LNCAP (cell line): ENCODE data around the gene TEC.

Experiments used
- TF ChIP-seq, protein P1 (sequence below): fragments of 450-650 bp; IDR thresholded peaks from 2 replicates; pipeline ENCODE4 v1.5.1; 2017; ENCODE audit warnings: mild to moderate bottlenecking

TEC gene

DNA sequence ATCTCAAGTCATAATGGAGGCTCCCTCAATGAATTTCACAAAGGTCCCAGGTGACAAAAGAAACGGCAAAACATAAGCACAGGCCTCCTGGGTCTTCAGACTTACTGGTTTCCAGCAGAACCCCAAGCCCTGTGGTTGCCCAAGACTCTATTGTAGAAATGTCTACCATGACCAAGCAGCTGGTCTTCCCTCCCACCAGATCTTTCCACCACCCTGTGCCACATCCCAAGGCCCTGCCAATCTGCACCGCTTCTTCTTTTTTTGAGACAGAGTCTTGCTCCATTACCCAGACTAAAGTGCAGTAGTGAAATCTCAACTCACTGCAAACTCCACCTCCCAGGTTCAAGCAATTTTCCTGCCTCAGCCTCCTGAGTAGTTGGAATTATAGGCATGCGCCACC lies 112.4 kb downstream of the TEC start:
- TF ChIP-seq, protein P1, sequence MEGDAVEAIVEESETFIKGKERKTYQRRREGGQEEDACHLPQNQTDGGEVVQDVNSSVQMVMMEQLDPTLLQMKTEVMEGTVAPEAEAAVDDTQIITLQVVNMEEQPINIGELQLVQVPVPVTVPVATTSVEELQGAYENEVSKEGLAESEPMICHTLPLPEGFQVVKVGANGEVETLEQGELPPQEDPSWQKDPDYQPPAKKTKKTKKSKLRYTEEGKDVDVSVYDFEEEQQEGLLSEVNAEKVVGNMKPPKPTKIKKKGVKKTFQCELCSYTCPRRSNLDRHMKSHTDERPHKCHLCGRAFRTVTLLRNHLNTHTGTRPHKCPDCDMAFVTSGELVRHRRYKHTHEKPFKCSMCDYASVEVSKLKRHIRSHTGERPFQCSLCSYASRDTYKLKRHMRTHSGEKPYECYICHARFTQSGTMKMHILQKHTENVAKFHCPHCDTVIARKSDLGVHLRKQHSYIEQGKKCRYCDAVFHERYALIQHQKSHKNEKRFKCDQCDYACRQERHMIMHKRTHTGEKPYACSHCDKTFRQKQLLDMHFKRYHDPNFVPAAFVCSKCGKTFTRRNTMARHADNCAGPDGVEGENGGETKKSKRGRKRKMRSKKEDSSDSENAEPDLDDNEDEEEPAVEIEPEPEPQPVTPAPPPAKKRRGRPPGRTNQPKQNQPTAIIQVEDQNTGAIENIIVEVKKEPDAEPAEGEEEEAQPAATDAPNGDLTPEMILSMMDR: no peak

DNA sequence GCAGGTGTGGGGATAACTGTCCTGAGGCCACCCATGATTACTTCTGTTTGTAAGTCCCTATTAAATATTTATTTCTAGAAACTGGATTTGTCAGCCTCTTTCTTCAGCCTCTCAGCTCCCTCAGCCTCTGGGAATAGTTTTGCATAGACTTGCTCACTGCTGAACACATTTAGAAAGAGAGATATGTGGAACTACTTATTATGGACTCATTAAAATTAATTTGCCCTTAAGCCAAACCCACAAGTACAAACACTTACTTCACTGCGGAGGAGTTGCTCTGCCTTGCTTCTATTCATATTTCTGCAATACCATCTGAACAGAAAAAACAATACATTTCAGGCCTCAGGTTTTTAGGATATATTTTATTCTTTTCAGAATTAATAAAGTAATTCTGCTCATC lies 113.2 kb downstream of the TEC start:
- TF ChIP-seq, protein P1: no peak

DNA sequence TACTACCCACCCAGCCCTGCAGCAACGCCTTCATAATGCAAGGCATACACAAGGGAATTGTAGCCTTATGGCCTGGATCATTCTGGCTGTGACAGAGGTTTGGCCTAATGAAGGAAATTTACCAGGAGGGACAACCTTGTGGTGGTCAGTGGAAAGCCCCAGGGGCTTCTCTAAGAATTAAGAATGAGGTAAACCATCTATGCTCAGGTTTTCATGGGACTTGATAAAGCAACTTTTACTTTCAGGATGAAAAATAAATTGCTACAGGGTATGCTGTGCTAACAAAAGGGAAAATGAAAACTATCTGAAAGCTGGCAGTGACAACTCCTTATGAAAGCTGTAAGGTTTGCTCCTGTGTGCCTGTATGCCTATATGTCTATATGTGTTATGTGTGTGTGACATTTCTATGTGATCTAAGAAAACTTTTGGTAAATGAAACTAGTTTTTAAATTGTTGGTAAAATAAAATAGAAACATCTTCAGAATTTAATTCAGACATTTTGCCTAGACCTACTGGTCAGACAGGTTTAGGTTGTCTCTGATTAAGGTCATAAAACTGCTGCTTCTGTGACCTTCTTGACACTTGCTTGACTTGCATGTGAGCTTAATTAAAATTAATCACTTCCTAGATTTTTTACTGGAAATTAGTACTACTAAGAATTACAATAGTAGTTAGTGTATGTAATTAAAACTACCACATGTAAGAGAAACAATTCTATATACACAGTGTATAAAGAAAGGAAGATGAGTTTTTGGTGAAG lies 115.7 kb downstream of the TEC start:
- TF ChIP-seq, protein P1: no peak

DNA sequence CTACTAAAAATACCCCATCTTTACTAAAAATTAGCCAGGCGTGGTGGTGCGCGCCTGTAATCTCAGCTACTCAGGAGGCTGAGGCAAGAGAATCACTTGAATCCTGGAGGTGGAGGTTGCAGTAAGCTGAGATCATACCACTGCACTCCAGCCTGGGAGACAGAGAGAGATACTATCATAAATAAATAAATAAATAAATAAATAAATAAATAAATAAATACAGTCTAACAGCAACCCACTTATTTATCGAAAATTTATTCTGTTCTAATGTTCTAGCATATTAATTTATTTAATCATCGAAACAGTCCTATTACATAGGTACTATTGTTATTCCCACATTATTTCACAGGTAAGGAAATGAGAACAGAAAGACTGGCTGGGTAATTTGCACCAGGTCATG lies 117.4 kb downstream of the TEC start:
- TF ChIP-seq, protein P1: no peak

DNA sequence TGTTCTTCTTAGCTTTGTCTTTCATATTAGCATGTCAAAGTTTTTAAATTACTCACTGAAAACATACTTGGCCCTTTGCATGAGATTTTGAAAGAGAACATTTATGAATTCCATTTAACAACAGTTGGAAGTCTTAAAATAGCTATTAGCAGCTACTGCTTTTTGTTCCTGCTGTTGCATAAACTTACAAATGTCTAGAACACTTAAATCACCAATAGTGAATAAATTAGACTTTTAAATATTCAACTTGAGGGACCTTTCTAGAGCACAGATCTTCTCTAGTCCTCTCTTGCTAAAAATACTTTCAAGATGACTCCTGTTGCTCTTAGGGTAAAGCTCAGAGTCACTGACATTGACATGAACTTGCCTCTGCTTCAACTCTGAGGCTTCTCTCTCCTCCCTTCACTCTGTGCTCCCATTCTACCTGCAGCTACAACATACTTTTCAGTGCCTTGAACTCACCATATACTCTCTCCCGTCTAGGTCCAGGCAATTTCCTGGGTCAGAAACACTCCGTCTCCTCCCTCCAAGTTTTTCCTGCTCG lies 119.7 kb downstream of the TEC start:
- TF ChIP-seq, protein P1: no peak

DNA sequence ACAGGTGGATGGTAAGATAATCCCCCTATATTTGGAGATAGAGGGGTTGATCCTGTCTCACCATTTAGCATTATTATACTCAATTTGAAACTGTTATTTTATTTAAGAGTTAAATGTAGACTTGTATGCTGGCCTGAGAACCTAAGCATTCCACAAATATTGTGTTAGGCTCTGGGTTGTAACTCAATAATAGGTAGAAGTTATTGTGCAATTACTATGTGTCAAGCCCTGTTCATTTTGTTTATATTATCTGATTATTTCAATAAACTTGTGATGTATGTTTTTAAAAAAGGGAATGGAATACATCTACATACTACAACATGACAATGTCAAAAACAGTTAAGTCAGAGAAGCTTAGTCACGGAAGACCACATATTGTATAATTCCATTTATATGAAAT lies 122.0 kb downstream of the TEC start:
- TF ChIP-seq, protein P1: no peak

DNA sequence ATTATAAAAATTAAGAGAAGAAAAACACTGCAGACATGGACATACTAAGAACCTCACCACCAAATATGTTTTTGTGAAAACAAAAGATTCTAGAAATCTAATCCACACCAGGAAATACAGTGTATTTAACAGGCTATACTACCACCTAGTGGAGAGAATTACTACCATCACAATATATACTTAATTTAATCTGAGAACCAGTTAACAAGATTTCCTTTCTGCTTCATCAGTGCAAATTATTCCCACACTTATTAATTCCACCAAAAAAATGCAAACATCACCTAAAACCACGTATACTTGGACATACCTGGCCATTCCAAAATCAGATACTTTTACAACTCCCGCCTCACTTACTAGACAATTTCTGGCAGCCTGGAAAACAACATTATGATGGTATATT lies 128.6 kb downstream of the TEC start:
- TF ChIP-seq, protein P1: peak; percentile 56

DNA sequence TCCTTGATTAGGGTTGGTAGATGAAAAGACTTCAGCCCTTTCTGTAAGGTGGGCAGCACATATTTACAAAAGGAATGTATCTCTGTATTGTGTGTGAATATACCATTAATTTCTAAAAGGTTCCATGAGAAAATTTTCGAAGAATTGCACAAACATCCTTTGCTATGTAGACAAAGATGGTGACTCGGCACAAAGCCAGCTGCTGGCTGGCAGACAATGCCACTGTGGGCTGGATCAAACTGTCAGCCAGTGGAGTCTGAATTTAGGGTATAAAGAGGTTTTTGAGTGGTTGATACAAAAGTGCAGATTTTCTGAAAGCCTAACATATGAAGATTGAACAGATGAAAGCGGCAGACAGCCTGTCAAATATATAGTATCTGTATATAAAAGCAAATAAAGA lies 129.9 kb downstream of the TEC start:
- TF ChIP-seq, protein P1: no peak
